BLaER1 treated with 17β-estradiol and CSF1 and Interleukin-3, amounts not matched to agents 10 nM and 100 nM (cell line): ENCODE results near the gene TIAM2.
"Not testable (repeated sequence)": the region's sequence is repeated elsewhere in the genome, so short reads cannot be mapped to it uniquely, and the experiment has no call there.

Source experiments
- H3K27ac ChIP-seq, 11 experiments: shearing (Covaris generic); formaldehyde crosslinking; 2 replicates each; pipeline ENCODE4 v1.8.1; 2022
- H3K27me3 ChIP-seq, 11 experiments: shearing (Covaris generic); formaldehyde crosslinking; 2 replicates each; pipeline ENCODE4 v1.8.1; 2022
- H3K36me3 ChIP-seq, 11 experiments: shearing (Covaris generic); formaldehyde crosslinking; 2 replicates each; pipeline ENCODE4 v1.8.1; 2022
- H3K4me1 ChIP-seq, 10 experiments: shearing (Covaris generic); formaldehyde crosslinking; 2 replicates each; pipeline ENCODE4 v1.8.1; 2022
- H3K4me2 ChIP-seq, 11 experiments: shearing (Covaris generic); formaldehyde crosslinking; 2 replicates each; pipeline ENCODE4 v1.8.1; 2022
- H3K4me3 ChIP-seq, 10 experiments: shearing (Covaris generic); formaldehyde crosslinking; 2 replicates each; pipeline ENCODE4 v1.8.1; 2022
- H3K9ac ChIP-seq, 11 experiments: shearing (Covaris generic); formaldehyde crosslinking; 2 replicates each; pipeline ENCODE4 v1.8.1; 2022
- H3K9me3 ChIP-seq, 11 experiments: shearing (Covaris generic); formaldehyde crosslinking; replicated peaks in 1 of 11; 2 replicates each; pipeline ENCODE4 v1.8.1; 2022
- H4K20me1 ChIP-seq, 11 experiments: shearing (Covaris generic); formaldehyde crosslinking; 2 replicates each; pipeline ENCODE4 v1.8.1; 2022
- Cebpa-rat ChIP-seq, 11 experiments: shearing (Covaris generic); IDR thresholded peaks; 2 replicates each; pipeline ENCODE4 v1.8.1; 2022

Gene TIAM2

GRCh38 chr6:155011809-155012291, 16.7 kb downstream of the TIAM2 start:
- Histone ChIP-seq H3K9me3 (peaks cover 0 to 9% (median 0%) of the 10 kb centered on the region in 11 experiments; a peak in 3 of 22 replicates), H3K9ac (no peak overlapping the region), H4K20me1 (no peaks in the 10 kb centered on the region), H3K27me3 (no peaks in the 10 kb centered on the region), H3K4me3 (no peak overlapping the region), H3K4me2 (no peak overlapping the region), H3K36me3 (no peaks in the 10 kb centered on the region), H3K4me1 (peaks cover 0 to 5% (median 0%) of the 10 kb centered on the region in 10 experiments; a peak in 1 of 20 replicates), H3K27ac (no peak overlapping the region)
- no peak for TF ChIP-seq Cebpa-rat (IDR thresholded peaks at IDR 0.05)

- Histone ChIP-seq H3K36me3 (no peaks in the 10 kb centered on the region), H3K4me2 (no peak overlapping the region), H4K20me1 (no peaks in the 10 kb centered on the region), H3K4me3 (no peak overlapping the region), H3K27ac (no peak overlapping the region), H3K9me3 (peaks cover 0 to 9% (median 0%) of the 10 kb centered on the region in 11 experiments; a peak in 3 of 22 replicates), H3K9ac (no peak overlapping the region), H3K4me1 (peaks cover 0 to 5% (median 0%) of the 10 kb centered on the region in 10 experiments; a peak in 2 of 20 replicates), H3K27me3 (no peaks in the 10 kb centered on the region)
- no peak for TF ChIP-seq Cebpa-rat (IDR thresholded peaks at IDR 0.05)
Observed at GRCh38 chr6:155013457-155013876, 18.4 kb downstream of the TIAM2 start.

- Histone ChIP-seq H3K9ac (no peak overlapping the region), H3K27me3 (no peaks in the 10 kb centered on the region), H3K36me3 (no peaks in the 10 kb centered on the region), H3K9me3 (peaks cover 0 to 9% (median 0%) of the 10 kb centered on the region in 11 experiments; a peak in 3 of 22 replicates), H3K4me2 (no peak overlapping the region), H3K27ac (no peak overlapping the region), H4K20me1 (no peaks in the 10 kb centered on the region), H3K4me3 (no peak overlapping the region), H3K4me1 (peaks cover 0 to 5% (median 0%) of the 10 kb centered on the region in 10 experiments; a peak in 2 of 20 replicates)
- no peak for TF ChIP-seq Cebpa-rat (IDR thresholded peaks at IDR 0.05)
Observed at GRCh38 chr6:155014137-155014536, 19.0 kb downstream of the TIAM2 start.

GRCh38 chr6:155014670-155015300, 19.7 kb downstream of the TIAM2 start:
- Histone ChIP-seq H3K27ac (no peak overlapping the region), H3K4me2 (no peak overlapping the region), H3K36me3 (no peaks in the 10 kb centered on the region), H3K27me3 (no peaks in the 10 kb centered on the region), H3K4me1 (peaks cover 0 to 5% (median 0%) of the 10 kb centered on the region in 10 experiments; a peak in 2 of 20 replicates), H3K4me3 (no peak overlapping the region), H3K9me3 (peaks cover 0 to 6% (median 0%) of the 10 kb centered on the region in 11 experiments; a peak in 3 of 22 replicates), H4K20me1 (no peaks in the 10 kb centered on the region), H3K9ac (no peak overlapping the region)
- no peak for TF ChIP-seq Cebpa-rat (IDR thresholded peaks at IDR 0.05)

- not testable (repeated sequence) for H3K36me3 ChIP-seq, H3K27ac ChIP-seq, H3K27me3 ChIP-seq, H3K4me3 ChIP-seq, H3K4me2 ChIP-seq, H4K20me1 ChIP-seq, H3K9ac ChIP-seq, H3K4me1 ChIP-seq, H3K9me3 ChIP-seq
Observed at GRCh38 chr6:155018415-155018814, 23.3 kb downstream of the TIAM2 start.

- no peak overlapping the region for H3K4me3 ChIP-seq
- H3K4me2 ChIP-seq: no peak overlapping the region
- H3K36me3 ChIP-seq: no peaks in the 10 kb centered on the region
- no peaks in the 10 kb centered on the region for H3K9me3 ChIP-seq
- no peak overlapping the region for H3K27ac ChIP-seq
- H3K9ac ChIP-seq: no peak overlapping the region
- no peak for TF ChIP-seq Cebpa-rat (IDR thresholded peaks at IDR 0.05)
- H3K4me1 ChIP-seq: peaks cover 0 to 6% (median 0%) of the 10 kb centered on the region in 10 experiments; a peak in 2 of 20 replicates
- no peaks in the 10 kb centered on the region for H4K20me1 ChIP-seq
- H3K27me3 ChIP-seq: no peaks in the 10 kb centered on the region
Observed at GRCh38 chr6:155021680-155022079, 26.6 kb downstream of the TIAM2 start.

GRCh38 chr6:155022721-155023120, 27.6 kb downstream of the TIAM2 start:
- H3K27me3 ChIP-seq: no peaks in the 10 kb centered on the region
- H4K20me1 ChIP-seq: no peaks in the 10 kb centered on the region
- H3K4me2 ChIP-seq: no peak overlapping the region
- no peaks in the 10 kb centered on the region for H3K36me3 ChIP-seq
- no peaks in the 10 kb centered on the region for H3K9me3 ChIP-seq
- TF ChIP-seq Cebpa-rat (IDR thresholded peaks at IDR 0.05): no peak
- no peak overlapping the region for H3K9ac ChIP-seq
- no peak overlapping the region for H3K27ac ChIP-seq
- H3K4me3 ChIP-seq: no peak overlapping the region
- H3K4me1 ChIP-seq: peaks cover 0 to 6% (median 0%) of the 10 kb centered on the region in 10 experiments; a peak in 2 of 20 replicates

GRCh38 chr6:155023717-155024116, 28.6 kb downstream of the TIAM2 start:
- Histone ChIP-seq H3K4me3 (no peak overlapping the region), H3K27me3 (no peaks in the 10 kb centered on the region)

GRCh38 chr6:155024391-155025027, 29.4 kb downstream of the TIAM2 start:
- H4K20me1 ChIP-seq: no peaks in the 10 kb centered on the region
- H3K4me2 ChIP-seq: no peak overlapping the region
- no peaks in the 10 kb centered on the region for H3K27me3 ChIP-seq
- peaks cover 0 to 6% (median 0%) of the 10 kb centered on the region in 10 experiments; a peak in 1 of 20 replicates for H3K4me1 ChIP-seq
- H3K4me3 ChIP-seq: no peak overlapping the region
- H3K9ac ChIP-seq: no peak overlapping the region
- H3K36me3 ChIP-seq: no peaks in the 10 kb centered on the region
- no peak overlapping the region for H3K27ac ChIP-seq
- H3K9me3 ChIP-seq: no peaks in the 10 kb centered on the region
- no peak for TF ChIP-seq Cebpa-rat (IDR thresholded peaks at IDR 0.05)

More at GRCh38 chr6:155023717-155024116, 28.6 kb downstream of the TIAM2 start:
- Histone ChIP-seq H3K27ac (no peak overlapping the region), H4K20me1 (no peaks in the 10 kb centered on the region), H3K9ac (no peak overlapping the region), H3K4me1 (peaks cover 0 to 6% (median 0%) of the 10 kb centered on the region in 10 experiments; a peak in 1 of 20 replicates), H3K4me2 (no peak overlapping the region), H3K9me3 (no peaks in the 10 kb centered on the region), H3K36me3 (no peaks in the 10 kb centered on the region)
- TF ChIP-seq Cebpa-rat (IDR thresholded peaks at IDR 0.05): no peak
